Smooth muscle cell (in vitro differentiated cells): ENCODE results near the gene RASAL1. TPM values are rescaled to one million over a fixed set of nuclear protein-coding genes. Genes with fewer than 3 reads are reported as not detected.

ENCODE experiments used
- DNase-seq: peaks from one replicate; lab custom pipeline; 2025; ENCODE audit not compliant: unreplicated experiment; lab: John Stamatoyannopoulos, UW
- H2AFZ ChIP-seq: fragments of 200-600 bp; sonication (generic); 2 replicates; pipeline ENCODE4 v1.6.0; 2016; ENCODE audit warnings: antibody characterized with exemption, low read depth, mild to moderate bottlenecking
- H3F3A ChIP-seq: fragments of 200-600 bp; sonication (generic); 2 replicates; pipeline ENCODE4 v1.6.0; 2017; ENCODE audit warnings: antibody characterized with exemption, low read depth
- H3K27ac ChIP-seq: fragments of 200-600 bp; sonication (generic); 2 replicates; pipeline ENCODE4 v1.5.1; 2016; ENCODE audit warnings: low read depth, mild to moderate bottlenecking
- H3K27me3 ChIP-seq: fragments of 200-600 bp; sonication (generic); 2 replicates; pipeline ENCODE4 v1.6.1; 2016; ENCODE audit warnings: low read depth, mild to moderate bottlenecking
- H3K36me3 ChIP-seq: fragments of 200-600 bp; sonication (generic); 2 replicates; pipeline ENCODE4 v1.5.1; 2016; ENCODE audit warnings: low read depth
- H3K4me1 ChIP-seq: fragments of 200-600 bp; sonication (generic); 2 replicates; pipeline ENCODE4 v1.5.1; 2016; ENCODE audit warnings: low read depth
- H3K4me2 ChIP-seq: fragments of 200-600 bp; sonication (generic); 2 replicates; pipeline ENCODE4 v1.6.0; 2016; ENCODE audit warnings: mild to moderate bottlenecking
- H3K4me3 ChIP-seq: fragments of 200-600 bp; sonication (generic); 2 replicates; pipeline ENCODE4 v1.5.1; 2016; ENCODE audit warnings: mild to moderate bottlenecking
- H3K79me2 ChIP-seq: fragments of 200-600 bp; sonication (generic); 2 replicates; pipeline ENCODE4 v1.6.0; 2016; ENCODE audit warnings: low read depth, mild to moderate bottlenecking
- H3K9ac ChIP-seq: fragments of 200-600 bp; sonication (generic); 2 replicates; pipeline ENCODE4 v1.6.0; 2016; ENCODE audit warnings: low read depth
- H3K9me3 ChIP-seq: fragments of 200-600 bp; sonication (generic); replicated peaks from 2 replicates; pipeline ENCODE4 v1.5.1; 2016; ENCODE audit warnings: low read depth
- H4K20me1 ChIP-seq: fragments of 200-600 bp; sonication (generic); 2 replicates; pipeline ENCODE4 v1.6.0; 2016; ENCODE audit warnings: low read depth
- WGBS: methylation state at CpG from one replicate; pipeline ENCODE4 v1.1.7; 2016; ENCODE audit warnings: low lambda C conversion rate; 5-methylcytosine and 5-hydroxymethylcytosine counted together
- polyA plus RNA-seq: library from polyadenylated mRNA; unstranded; fragments of >200 nt; fragmentation: Nextera tagmentation; extraction: Ambion mirVana; gene quantifications from 2 replicates; pipeline ENCODE4 v1.2.1, GENCODE V29; 2016
- total RNA-seq: library from RNA; depleted of rRNA; stranded (reverse); fragments of >200 nt; gene quantifications from 2 replicates; pipeline ENCODE4 v1.2.3, GENCODE V29; 2014
- TF ChIP-seq, protein P1 (sequence below): fragments of 200-600 bp; sonication (generic); IDR thresholded peaks from 2 replicates; pipeline ENCODE4 v1.5.1; 2017; ENCODE audit warnings: borderline replicate concordance, mild to moderate bottlenecking, antibody characterized with exemption; ENCODE audit not compliant: insufficient read depth, poor library complexity, severe bottlenecking

Gene RASAL1
- total and polyA plus RNA-seq, 2 experiments from 2014 or later: not detected

- Histone ChIP-seq H3K9ac (no peak overlapping the region), H3K4me1 (no peaks in the 10 kb centered on the region), H3K27ac (no peak overlapping the region), H3K27me3 (peaks cover 11% of the 10 kb centered on the region), H3K36me3 (no peaks in the 10 kb centered on the region), H3K4me3 (no peak overlapping the region), H3K9me3 (no peaks in the 10 kb centered on the region), H4K20me1 (no peaks in the 10 kb centered on the region), H2AFZ (no peak overlapping the region), H3K4me2 (no peak overlapping the region), H3F3A (no peaks in the 10 kb centered on the region), H3K79me2 (no peaks in the 10 kb centered on the region)
- TF ChIP-seq, protein P1, sequence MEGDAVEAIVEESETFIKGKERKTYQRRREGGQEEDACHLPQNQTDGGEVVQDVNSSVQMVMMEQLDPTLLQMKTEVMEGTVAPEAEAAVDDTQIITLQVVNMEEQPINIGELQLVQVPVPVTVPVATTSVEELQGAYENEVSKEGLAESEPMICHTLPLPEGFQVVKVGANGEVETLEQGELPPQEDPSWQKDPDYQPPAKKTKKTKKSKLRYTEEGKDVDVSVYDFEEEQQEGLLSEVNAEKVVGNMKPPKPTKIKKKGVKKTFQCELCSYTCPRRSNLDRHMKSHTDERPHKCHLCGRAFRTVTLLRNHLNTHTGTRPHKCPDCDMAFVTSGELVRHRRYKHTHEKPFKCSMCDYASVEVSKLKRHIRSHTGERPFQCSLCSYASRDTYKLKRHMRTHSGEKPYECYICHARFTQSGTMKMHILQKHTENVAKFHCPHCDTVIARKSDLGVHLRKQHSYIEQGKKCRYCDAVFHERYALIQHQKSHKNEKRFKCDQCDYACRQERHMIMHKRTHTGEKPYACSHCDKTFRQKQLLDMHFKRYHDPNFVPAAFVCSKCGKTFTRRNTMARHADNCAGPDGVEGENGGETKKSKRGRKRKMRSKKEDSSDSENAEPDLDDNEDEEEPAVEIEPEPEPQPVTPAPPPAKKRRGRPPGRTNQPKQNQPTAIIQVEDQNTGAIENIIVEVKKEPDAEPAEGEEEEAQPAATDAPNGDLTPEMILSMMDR: peak; percentile 60
- 35% methylated on average over 15 of the region's 15 CpGs for WGBS
- no peak for DNase-seq
These were observed 37.0 kb downstream of the RASAL1 start for GRCh38 chr12:113098441-113099028.

GRCh38 chr12:113097716-113098440 lies 37.7 kb downstream of the RASAL1 start:
- H3K4me2 ChIP-seq: no peak overlapping the region
- H4K20me1 ChIP-seq: no peaks in the 10 kb centered on the region
- no peak overlapping the region for H2AFZ ChIP-seq
- TF ChIP-seq, protein P1: no peak
- no peaks in the 10 kb centered on the region for H3K79me2 ChIP-seq
- no peaks in the 10 kb centered on the region for H3K36me3 ChIP-seq
- H3K9me3 ChIP-seq: no peaks in the 10 kb centered on the region
- peaks cover 4% of the 10 kb centered on the region for H3K4me1 ChIP-seq
- DNase-seq: no peak
- no peaks in the 10 kb centered on the region for H3F3A ChIP-seq
- WGBS: 68% methylated on average over 14 of the region's 14 CpGs
- H3K27me3 ChIP-seq: peaks cover 14% of the 10 kb centered on the region
- H3K27ac ChIP-seq: no peak overlapping the region
- no peak overlapping the region for H3K4me3 ChIP-seq
- no peak overlapping the region for H3K9ac ChIP-seq

GRCh38 chr12:113096675-113097461 lies 38.7 kb downstream of the RASAL1 start:
- Histone ChIP-seq H3K4me1 (peaks cover 7% of the 10 kb centered on the region), H3K79me2 (no peaks in the 10 kb centered on the region), H2AFZ (no peak overlapping the region), H3K27ac (no peak overlapping the region), H4K20me1 (no peaks in the 10 kb centered on the region), H3F3A (no peaks in the 10 kb centered on the region), H3K4me2 (no peak overlapping the region), H3K36me3 (no peaks in the 10 kb centered on the region), H3K4me3 (no peak overlapping the region), H3K9ac (no peak overlapping the region), H3K27me3 (peaks cover 25% of the 10 kb centered on the region), H3K9me3 (no peaks in the 10 kb centered on the region)
- 93% methylated on average over 30 of the region's 30 CpGs for WGBS
- no peak for DNase-seq
- TF ChIP-seq, protein P1: no peak
